Ureter (tissue), 1 donor: Measurements from ENCODE around the gene ITIH4. TPM values are rescaled to one million over a fixed set of nuclear protein-coding genes. Genes with fewer than 3 reads are reported as not detected.
A peak's percentile ranks its signal among the peaks of the same experiment; 100 is the strongest.

Experiments
- DNase-seq: peaks from one replicate; pipeline ENCODE4 v3.0.0-alpha.2; 2020; ENCODE audit warnings: low spot score
- total RNA-seq: library from RNA; stranded (reverse); gene quantifications from one replicate; pipeline ENCODE4 v1.2.4, GENCODE V29; 2023
- donor health status: DM: yes; HTN: yes; CAD: no.

Gene ITIH4
- total RNA-seq, 1 donor from 2014 or later = 37.1 TPM

- DNase-seq = no peak
These were observed 18.1 kb upstream of the ITIH4 start for GRCh38 chr3:52848617-52849016.

GRCh38 chr3:52847726-52848125, 17.3 kb upstream of the ITIH4 start:
- DNase-seq = no peak

- DNase-seq = no peak
These were observed 16.8 kb upstream of the ITIH4 start for GRCh38 chr3:52847241-52847640.

- no peak for DNase-seq
These were observed 16.0 kb upstream of the ITIH4 start for GRCh38 chr3:52846432-52846965.

GRCh38 chr3:52845691-52846431, 15.4 kb upstream of the ITIH4 start:
- no peak for DNase-seq

GRCh38 chr3:52845157-52845556, 14.7 kb upstream of the ITIH4 start:
- DNase-seq = peak; percentile 70

GRCh38 chr3:52844290-52844975, 14.0 kb upstream of the ITIH4 start:
- DNase-seq = no peak

- no peak for DNase-seq
These were observed 13.4 kb upstream of the ITIH4 start for GRCh38 chr3:52843881-52844280.

- DNase-seq = no peak
These were observed 12.8 kb upstream of the ITIH4 start for GRCh38 chr3:52843108-52843865.

GRCh38 chr3:52842424-52842823, 12.0 kb upstream of the ITIH4 start:
- no peak for DNase-seq

- DNase-seq = no peak
These were observed 11.5 kb upstream of the ITIH4 start for GRCh38 chr3:52841981-52842340.

GRCh38 chr3:52841211-52841980, 10.9 kb upstream of the ITIH4 start:
- no peak for DNase-seq

GRCh38 chr3:52839892-52840545, 9.5 kb upstream of the ITIH4 start:
- DNase-seq = no peak

GRCh38 chr3:52839268-52839575, 8.8 kb upstream of the ITIH4 start:
- no peak for DNase-seq

GRCh38 chr3:52838561-52839267, 8.2 kb upstream of the ITIH4 start:
- DNase-seq = no peak

GRCh38 chr3:52836986-52837385, 6.5 kb upstream of the ITIH4 start:
- no peak for DNase-seq

- no peak for DNase-seq
These were observed 6.0 kb upstream of the ITIH4 start for GRCh38 chr3:52836471-52836845.

- DNase-seq = no peak
These were observed 5.4 kb upstream of the ITIH4 start for GRCh38 chr3:52835766-52836470.

- DNase-seq = no peak
These were observed 4.5 kb upstream of the ITIH4 start, which contains the start of gene MUSTN1 for GRCh38 chr3:52834871-52835501. MUSTN1 (minus strand) TSS chr3:52835019; CDS start chr3:52834948, 71 bp downstream.

GRCh38 chr3:52833202-52833601, 2.7 kb upstream of the ITIH4 start:
- DNase-seq = no peak
